ENCODE results near the gene ATCAY. TPM values are rescaled to one million over a fixed set of nuclear protein-coding genes. Genes with fewer than 3 reads are reported as not detected.

ATCAY gene
- total RNA-seq, 4 donors from 2014 or later = not detected

MicroRNA genes within 50 kb of the gene (microRNA counts, 767-probe panel; counts per million panel counts)
- microRNA hsa-miR-637 = 356 to 448 counts per million in 2 donors

Small RNA genes lying within 50 kb of the gene (microRNA-seq; reads per million reads assigned to microRNA genes)
- gene MIR637 (ENCODE audit: borderline replicate concordance in 2 of 2) = 0 reads per million in 2 donors

Other genes with a start within 250 kb of the ATCAY start
- 10 to 100 TPM in 3 of 4 donors, 1 to 10 TPM in 1; 8.2 to 18.0 (median 17.3) TPM for gene PIP5K1C, start 180.2 kb upstream of the ATCAY start, total RNA-seq
- 1 to 10 TPM in 3 of 4 donors, under 1 TPM in 1; 0.67 to 3.7 (median 1.7) TPM for gene TJP3, start 172.3 kb upstream of the ATCAY start, total RNA-seq
- gene APBA3, start 119.0 kb upstream of the ATCAY start, total RNA-seq = 10 to 100 TPM; 14.0 to 29.6 (median 27.4) TPM
- gene MRPL54, start 118.0 kb upstream of the ATCAY start, total RNA-seq = 10 to 100 TPM; 23.3 to 86.3 (median 63.3) TPM
- not detected for gene RAX2, start 108.5 kb upstream of the ATCAY start, total RNA-seq
- gene MATK, start 94.3 kb upstream of the ATCAY start, total RNA-seq = 1 to 10 TPM in 1 of 4 donors, not detected in 3; 1.7 TPM
- gene ZFR2, start 11.6 kb upstream of the ATCAY start, total RNA-seq = not detected
- gene NMRK2, start 52.4 kb downstream of the ATCAY start, total RNA-seq = 100 to 1,000 TPM in 2 of 4 donors, 10 to 100 TPM in 2; 46.3 to 168 (median 106) TPM
- gene DAPK3, start 90.4 kb downstream of the ATCAY start, total RNA-seq = 100 to 1,000 TPM in 3 of 4 donors, 10 to 100 TPM in 1; 61.3 to 135 (median 115) TPM
- gene EEF2, start 104.8 kb downstream of the ATCAY start, total RNA-seq = 1,000 to 10,000 TPM; 1,701 to 2,714 (median 2,440) TPM
- 10 to 100 TPM; 15.5 to 20.0 (median 17.5) TPM for gene PIAS4, start 127.1 kb downstream of the ATCAY start, total RNA-seq
- 100 to 1,000 TPM in 2 of 4 donors, 10 to 100 TPM in 2; 50.0 to 104 (median 91.9) TPM for gene ZBTB7A, start 186.2 kb downstream of the ATCAY start, total RNA-seq
- 100 to 1,000 TPM; 101 to 207 (median 138) TPM for gene MAP2K2, start 243.4 kb downstream of the ATCAY start, total RNA-seq

All from gastrocnemius medialis (tissue), 4 donors.